ENCODE data around the gene MN1. TPM values are rescaled to one million over a fixed set of nuclear protein-coding genes. Genes with fewer than 3 reads are reported as not detected.

MN1 gene
- total and polyA plus RNA-seq, 2 experiments from 2014 or later: 1.0 to 6.8 TPM

DNA sequence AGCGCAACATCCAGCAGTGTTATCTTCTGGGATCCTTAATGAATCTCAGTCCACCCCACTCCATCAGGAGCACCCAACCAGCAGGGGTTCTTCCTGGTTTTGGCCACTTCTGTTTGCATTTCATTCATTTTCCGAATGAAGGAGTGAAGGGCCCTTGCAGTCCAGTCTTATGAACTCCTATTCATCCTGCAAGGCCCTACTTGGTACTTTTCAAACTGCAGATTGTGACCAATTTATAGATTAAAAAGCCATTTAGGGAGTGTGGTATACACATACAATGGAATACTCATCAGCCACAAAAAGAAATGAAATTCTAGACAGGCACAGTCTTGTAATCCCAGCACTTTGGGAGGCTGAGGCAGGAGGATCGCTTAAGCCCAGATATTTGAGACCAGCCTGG, 10.2 kb upstream of the MN1 start:
- H3F3A ChIP-seq (replicated peaks; ENCODE audit: low read depth): 0 out of 2 replicates have a peak, but pooled peaks cover 7% of the 10 kb centered on the region
- H3K4me3 ChIP-seq: no peak overlapping the region
- TF ChIP-seq ZNF114 (CRISPR knock-in tag; IDR thresholded peaks at IDR 0.05) (no peak), POLR2AphosphoS5 (IDR thresholded peaks at IDR 0.05; ENCODE audit: low read depth) (no peak), EZH2 (IDR thresholded peaks at IDR 0.05; ENCODE audit: low read depth, unreplicated experiment) (no peak), CREB1 (CRISPR knock-in tag; IDR thresholded peaks at IDR 0.05; ENCODE audit: low read depth) (no peak), EZH2phosphoT487 (IDR thresholded peaks at IDR 0.05; ENCODE audit: unreplicated experiment) (no peak), NANOG (IDR thresholded peaks at IDR 0.05; ENCODE audit: borderline replicate concordance) (no peak), JUNB (IDR thresholded peaks at IDR 0.05; ENCODE audit: unreplicated experiment) (no peak), ZNF331 (CRISPR knock-in tag; IDR thresholded peaks at IDR 0.05; ENCODE audit: low read depth) (no peak), STAT1 (IDR thresholded peaks at IDR 0.05; ENCODE audit: unreplicated experiment) (no peak)
- TF ChIP-seq, protein P1, sequence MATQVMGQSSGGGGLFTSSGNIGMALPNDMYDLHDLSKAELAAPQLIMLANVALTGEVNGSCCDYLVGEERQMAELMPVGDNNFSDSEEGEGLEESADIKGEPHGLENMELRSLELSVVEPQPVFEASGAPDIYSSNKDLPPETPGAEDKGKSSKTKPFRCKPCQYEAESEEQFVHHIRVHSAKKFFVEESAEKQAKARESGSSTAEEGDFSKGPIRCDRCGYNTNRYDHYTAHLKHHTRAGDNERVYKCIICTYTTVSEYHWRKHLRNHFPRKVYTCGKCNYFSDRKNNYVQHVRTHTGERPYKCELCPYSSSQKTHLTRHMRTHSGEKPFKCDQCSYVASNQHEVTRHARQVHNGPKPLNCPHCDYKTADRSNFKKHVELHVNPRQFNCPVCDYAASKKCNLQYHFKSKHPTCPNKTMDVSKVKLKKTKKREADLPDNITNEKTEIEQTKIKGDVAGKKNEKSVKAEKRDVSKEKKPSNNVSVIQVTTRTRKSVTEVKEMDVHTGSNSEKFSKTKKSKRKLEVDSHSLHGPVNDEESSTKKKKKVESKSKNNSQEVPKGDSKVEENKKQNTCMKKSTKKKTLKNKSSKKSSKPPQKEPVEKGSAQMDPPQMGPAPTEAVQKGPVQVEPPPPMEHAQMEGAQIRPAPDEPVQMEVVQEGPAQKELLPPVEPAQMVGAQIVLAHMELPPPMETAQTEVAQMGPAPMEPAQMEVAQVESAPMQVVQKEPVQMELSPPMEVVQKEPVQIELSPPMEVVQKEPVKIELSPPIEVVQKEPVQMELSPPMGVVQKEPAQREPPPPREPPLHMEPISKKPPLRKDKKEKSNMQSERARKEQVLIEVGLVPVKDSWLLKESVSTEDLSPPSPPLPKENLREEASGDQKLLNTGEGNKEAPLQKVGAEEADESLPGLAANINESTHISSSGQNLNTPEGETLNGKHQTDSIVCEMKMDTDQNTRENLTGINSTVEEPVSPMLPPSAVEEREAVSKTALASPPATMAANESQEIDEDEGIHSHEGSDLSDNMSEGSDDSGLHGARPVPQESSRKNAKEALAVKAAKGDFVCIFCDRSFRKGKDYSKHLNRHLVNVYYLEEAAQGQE (IDR thresholded peaks at IDR 0.05; ENCODE audit: unreplicated experiment): no peak
- TF ChIP-seq, protein P2, sequence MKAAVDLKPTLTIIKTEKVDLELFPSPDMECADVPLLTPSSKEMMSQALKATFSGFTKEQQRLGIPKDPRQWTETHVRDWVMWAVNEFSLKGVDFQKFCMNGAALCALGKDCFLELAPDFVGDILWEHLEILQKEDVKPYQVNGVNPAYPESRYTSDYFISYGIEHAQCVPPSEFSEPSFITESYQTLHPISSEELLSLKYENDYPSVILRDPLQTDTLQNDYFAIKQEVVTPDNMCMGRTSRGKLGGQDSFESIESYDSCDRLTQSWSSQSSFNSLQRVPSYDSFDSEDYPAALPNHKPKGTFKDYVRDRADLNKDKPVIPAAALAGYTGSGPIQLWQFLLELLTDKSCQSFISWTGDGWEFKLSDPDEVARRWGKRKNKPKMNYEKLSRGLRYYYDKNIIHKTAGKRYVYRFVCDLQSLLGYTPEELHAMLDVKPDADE (IDR thresholded peaks at IDR 0.05): no peak
- TF ChIP-seq, protein P3, sequence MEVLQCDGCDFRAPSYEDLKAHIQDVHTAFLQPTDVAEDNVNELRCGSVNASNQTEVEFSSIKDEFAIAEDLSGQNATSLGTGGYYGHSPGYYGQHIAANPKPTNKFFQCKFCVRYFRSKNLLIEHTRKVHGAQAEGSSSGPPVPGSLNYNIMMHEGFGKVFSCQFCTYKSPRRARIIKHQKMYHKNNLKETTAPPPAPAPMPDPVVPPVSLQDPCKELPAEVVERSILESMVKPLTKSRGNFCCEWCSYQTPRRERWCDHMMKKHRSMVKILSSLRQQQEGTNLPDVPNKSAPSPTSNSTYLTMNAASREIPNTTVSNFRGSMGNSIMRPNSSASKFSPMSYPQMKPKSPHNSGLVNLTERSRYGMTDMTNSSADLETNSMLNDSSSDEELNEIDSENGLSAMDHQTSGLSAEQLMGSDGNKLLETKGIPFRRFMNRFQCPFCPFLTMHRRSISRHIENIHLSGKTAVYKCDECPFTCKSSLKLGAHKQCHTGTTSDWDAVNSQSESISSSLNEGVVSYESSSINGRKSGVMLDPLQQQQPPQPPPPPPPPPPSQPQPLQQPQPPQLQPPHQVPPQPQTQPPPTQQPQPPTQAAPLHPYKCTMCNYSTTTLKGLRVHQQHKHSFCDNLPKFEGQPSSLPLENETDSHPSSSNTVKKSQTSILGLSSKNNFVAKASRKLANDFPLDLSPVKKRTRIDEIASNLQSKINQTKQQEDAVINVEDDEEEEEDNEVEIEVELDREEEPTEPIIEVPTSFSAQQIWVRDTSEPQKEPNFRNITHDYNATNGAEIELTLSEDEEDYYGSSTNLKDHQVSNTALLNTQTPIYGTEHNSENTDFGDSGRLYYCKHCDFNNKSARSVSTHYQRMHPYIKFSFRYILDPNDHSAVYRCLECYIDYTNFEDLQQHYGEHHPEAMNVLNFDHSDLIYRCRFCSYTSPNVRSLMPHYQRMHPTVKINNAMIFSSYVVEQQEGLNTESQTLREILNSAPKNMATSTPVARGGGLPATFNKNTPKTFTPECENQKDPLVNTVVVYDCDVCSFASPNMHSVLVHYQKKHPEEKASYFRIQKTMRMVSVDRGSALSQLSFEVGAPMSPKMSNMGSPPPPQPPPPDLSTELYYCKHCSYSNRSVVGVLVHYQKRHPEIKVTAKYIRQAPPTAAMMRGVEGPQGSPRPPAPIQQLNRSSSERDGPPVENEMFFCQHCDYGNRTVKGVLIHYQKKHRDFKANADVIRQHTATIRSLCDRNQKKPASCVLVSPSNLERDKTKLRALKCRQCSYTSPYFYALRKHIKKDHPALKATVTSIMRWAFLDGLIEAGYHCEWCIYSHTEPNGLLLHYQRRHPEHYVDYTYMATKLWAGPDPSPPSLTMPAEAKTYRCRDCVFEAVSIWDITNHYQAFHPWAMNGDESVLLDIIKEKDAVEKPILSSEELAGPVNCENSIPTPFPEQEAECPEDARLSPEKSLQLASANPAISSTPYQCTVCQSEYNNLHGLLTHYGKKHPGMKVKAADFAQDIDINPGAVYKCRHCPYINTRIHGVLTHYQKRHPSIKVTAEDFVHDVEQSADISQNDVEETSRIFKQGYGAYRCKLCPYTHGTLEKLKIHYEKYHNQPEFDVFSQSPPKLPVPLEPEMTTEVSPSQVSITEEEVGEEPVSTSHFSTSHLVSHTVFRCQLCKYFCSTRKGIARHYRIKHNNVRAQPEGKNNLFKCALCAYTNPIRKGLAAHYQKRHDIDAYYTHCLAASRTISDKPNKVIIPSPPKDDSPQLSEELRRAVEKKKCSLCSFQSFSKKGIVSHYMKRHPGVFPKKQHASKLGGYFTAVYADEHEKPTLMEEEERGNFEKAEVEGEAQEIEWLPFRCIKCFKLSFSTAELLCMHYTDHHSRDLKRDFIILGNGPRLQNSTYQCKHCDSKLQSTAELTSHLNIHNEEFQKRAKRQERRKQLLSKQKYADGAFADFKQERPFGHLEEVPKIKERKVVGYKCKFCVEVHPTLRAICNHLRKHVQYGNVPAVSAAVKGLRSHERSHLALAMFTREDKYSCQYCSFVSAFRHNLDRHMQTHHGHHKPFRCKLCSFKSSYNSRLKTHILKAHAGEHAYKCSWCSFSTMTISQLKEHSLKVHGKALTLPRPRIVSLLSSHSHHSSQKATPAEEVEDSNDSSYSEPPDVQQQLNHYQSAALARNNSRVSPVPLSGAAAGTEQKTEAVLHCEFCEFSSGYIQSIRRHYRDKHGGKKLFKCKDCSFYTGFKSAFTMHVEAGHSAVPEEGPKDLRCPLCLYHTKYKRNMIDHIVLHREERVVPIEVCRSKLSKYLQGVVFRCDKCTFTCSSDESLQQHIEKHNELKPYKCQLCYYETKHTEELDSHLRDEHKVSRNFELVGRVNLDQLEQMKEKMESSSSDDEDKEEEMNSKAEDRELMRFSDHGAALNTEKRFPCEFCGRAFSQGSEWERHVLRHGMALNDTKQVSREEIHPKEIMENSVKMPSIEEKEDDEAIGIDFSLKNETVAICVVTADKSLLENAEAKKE (CRISPR knock-in tag; IDR thresholded peaks at IDR 0.05): no peak
- Mint-ChIP-seq H3K4me3 (no peak overlapping the region), H3K27me3 (ENCODE audit: insufficient read depth, low read depth, poor library complexity) (peaks cover 7% of the 10 kb centered on the region), H3K27ac (no peak overlapping the region), H3K36me3 (ENCODE audit: low read depth) (no peaks in the 10 kb centered on the region), H3K4me1 (peaks cover 20% of the 10 kb centered on the region), H3K9me3 (no peaks in the 10 kb centered on the region)
- no peaks in the 10 kb centered on the region for H3K27me3 ChIP-seq (ENCODE audit: insufficient read depth)
- H4K20me1 ChIP-seq (replicated peaks; ENCODE audit: insufficient read depth): no peaks in the 10 kb centered on the region
- DNase-seq (ENCODE audit: low spot score): no peak
- H3K36me3 ChIP-seq (ENCODE audit: insufficient read depth): no peaks in the 10 kb centered on the region; the same call in 1 of the 2 replicates
- no peaks in the 10 kb centered on the region for H3K9me2 ChIP-seq (ENCODE audit: insufficient read depth)
- no peak overlapping the region for H3K4me2 ChIP-seq
- no peaks in the 10 kb centered on the region for H3K4me1 ChIP-seq (ENCODE audit: insufficient read depth)
- H3K27ac ChIP-seq (ENCODE audit: low read depth): no peak overlapping the region
- ATAC-seq: no peak
- no peak overlapping the region for H2AFZ ChIP-seq
- H3K79me2 ChIP-seq (replicated peaks; ENCODE audit: insufficient read depth): no peaks in the 10 kb centered on the region
